ENCODE data around the gene CCT3. TPM values are rescaled to one million over a fixed set of nuclear protein-coding genes. Genes with fewer than 3 reads are reported as not detected.
"Not testable (repeated sequence)": the region's sequence is repeated elsewhere in the genome, so short reads cannot be mapped to it uniquely, and the experiment has no call there.

Gene CCT3
- total and polyA plus RNA-seq, 5 donors, result 125 to 151 (median 129) TPM

- 91% methylated on average over 13 of the region's 13 CpGs for WGBS
- H3K4me3 ChIP-seq (ENCODE audit: low read length); ATAC-seq; H3K9me3 ChIP-seq (ENCODE audit: control insufficient read depth, low read length); DNase-seq; H3K27me3 ChIP-seq (ENCODE audit: control insufficient read depth, insufficient read depth); H3K4me1 ChIP-seq (ENCODE audit: control insufficient read depth, insufficient read depth, low read length); intact Hi-C loops (cut with DNase I); H3K27ac ChIP-seq (ENCODE audit: low read length): not testable (repeated sequence)
Observed at GRCh38 chr1:156352481-156352880, 14.4 kb upstream of the CCT3 start.

GRCh38 chr1:156347331-156347730, 9.2 kb upstream of the CCT3 start:
- Histone ChIP-seq H3K9me3 (ENCODE audit: control insufficient read depth, low read length) (no peaks in the 10 kb centered on the region), H3K4me3 (ENCODE audit: low read length) (no peak overlapping the region), H3K27me3 (ENCODE audit: control insufficient read depth, insufficient read depth) (no peaks in the 10 kb centered on the region), H3K4me1 (ENCODE audit: control insufficient read depth, insufficient read depth, low read length) (no peaks in the 10 kb centered on the region), H3K27ac (ENCODE audit: low read length) (no peak overlapping the region)
- intact Hi-C loops (cut with DNase I), result no loop called here
- ATAC-seq (no peak), DNase-seq (no peak)
- WGBS, result 49% methylated on average over 4 of the region's 4 CpGs

GRCh38 chr1:156346636-156347035, 8.5 kb upstream of the CCT3 start:
- Histone ChIP-seq H3K27ac (ENCODE audit: low read length) (no peak overlapping the region), H3K4me3 (ENCODE audit: low read length) (no peak overlapping the region), H3K4me1 (ENCODE audit: control insufficient read depth, insufficient read depth, low read length) (no peaks in the 10 kb centered on the region), H3K27me3 (ENCODE audit: control insufficient read depth, insufficient read depth) (no peaks in the 10 kb centered on the region), H3K9me3 (ENCODE audit: control insufficient read depth, low read length) (no peaks in the 10 kb centered on the region)
- no peak for ATAC-seq
- DNase-seq, result no peak
- 47% methylated on average over 2 of the region's 2 CpGs for WGBS
- intact Hi-C loops (cut with DNase I), result no loop called here

- ATAC-seq; intact Hi-C loops (cut with DNase I): not testable (repeated sequence)
Observed at GRCh38 chr1:156346035-156346434, 7.9 kb upstream of the CCT3 start.

GRCh38 chr1:156344409-156344808, 6.3 kb upstream of the CCT3 start:
- Histone ChIP-seq H3K9me3 (ENCODE audit: control insufficient read depth, low read length) (no peaks in the 10 kb centered on the region), H3K4me3 (ENCODE audit: low read length) (no peak overlapping the region)
- 66% methylated on average over 3 of the region's 3 CpGs for WGBS

More at GRCh38 chr1:156346035-156346434, 7.9 kb upstream of the CCT3 start:
- H3K4me3 ChIP-seq (ENCODE audit: low read length); H3K27me3 ChIP-seq (ENCODE audit: control insufficient read depth, insufficient read depth); H3K9me3 ChIP-seq (ENCODE audit: control insufficient read depth, low read length); DNase-seq; H3K27ac ChIP-seq (ENCODE audit: low read length); H3K4me1 ChIP-seq (ENCODE audit: control insufficient read depth, insufficient read depth, low read length): not testable (repeated sequence)
- WGBS, result 82% methylated on average over 2 of the region's 2 CpGs

GRCh38 chr1:156342166-156342955, 4.3 kb upstream of the CCT3 start:
- H3K4me3 ChIP-seq (ENCODE audit: low read length), result no peak overlapping the region
- H3K27me3 ChIP-seq (ENCODE audit: control insufficient read depth, insufficient read depth), result no peaks in the 10 kb centered on the region
- DNase-seq, result no peak
- WGBS, result 76% methylated on average over 1 of the region's 1 CpG
- no peaks in the 10 kb centered on the region for H3K9me3 ChIP-seq (ENCODE audit: control insufficient read depth, low read length)
- intact Hi-C loops (cut with DNase I), result no loop called here
- H3K27ac ChIP-seq (ENCODE audit: low read length), result no peak overlapping the region
- no peaks in the 10 kb centered on the region for H3K4me1 ChIP-seq (ENCODE audit: control insufficient read depth, insufficient read depth, low read length)
- ATAC-seq, result no peak

More at GRCh38 chr1:156344409-156344808, 6.3 kb upstream of the CCT3 start:
- intact Hi-C loops (cut with DNase I), result no loop called here
- Histone ChIP-seq H3K4me1 (ENCODE audit: control insufficient read depth, insufficient read depth, low read length) (no peaks in the 10 kb centered on the region), H3K27me3 (ENCODE audit: control insufficient read depth, insufficient read depth) (no peaks in the 10 kb centered on the region), H3K27ac (ENCODE audit: low read length) (no peak overlapping the region)
- ATAC-seq (no peak), DNase-seq (no peak)

- intact Hi-C loops (cut with DNase I), result no loop called here
- peak in 1 of 2 donors; percentile 5 for ATAC-seq
Observed at GRCh38 chr1:156337888-156338179, 258 bp downstream of the CCT3 start.

GRCh38 chr1:156337052-156337887, 822 bp downstream of the CCT3 start:
- ATAC-seq, result no peak
- DNase-seq, result peak in 1 of 3 donors; percentile 58
- 31% methylated on average over 34 of the region's 34 CpGs for WGBS
- Histone ChIP-seq H3K4me1 (ENCODE audit: control insufficient read depth, insufficient read depth, low read length) (peaks cover 5% of the 10 kb centered on the region), H3K27me3 (ENCODE audit: control insufficient read depth, insufficient read depth) (no peaks in the 10 kb centered on the region), H3K4me3 (ENCODE audit: low read length) (peak overlapping the region; percentile 87), H3K27ac (ENCODE audit: low read length) (peak overlapping the region; percentile 83), H3K9me3 (ENCODE audit: control insufficient read depth, low read length) (no peaks in the 10 kb centered on the region)
- intact Hi-C loops (cut with DNase I), result no loop called here

More at GRCh38 chr1:156337888-156338179, 258 bp downstream of the CCT3 start:
- DNase-seq, result peak in 2 of 3 donors; percentile 56 to 59
- Histone ChIP-seq H3K4me3 (ENCODE audit: low read length) (peak overlapping the region; percentile 87), H3K9me3 (ENCODE audit: control insufficient read depth, low read length) (no peaks in the 10 kb centered on the region), H3K4me1 (ENCODE audit: control insufficient read depth, insufficient read depth, low read length) (peaks cover 5% of the 10 kb centered on the region), H3K27ac (ENCODE audit: low read length) (peak overlapping the region; percentile 83), H3K27me3 (ENCODE audit: control insufficient read depth, insufficient read depth) (no peaks in the 10 kb centered on the region)
- under 1% methylated on average over 14 of the region's 14 CpGs for WGBS

GRCh38 chr1:156336242-156336641, 1.9 kb downstream of the CCT3 start:
- H3K9me3 ChIP-seq (ENCODE audit: control insufficient read depth, low read length), result no peaks in the 10 kb centered on the region
- WGBS, result 88% methylated on average over 4 of the region's 4 CpGs
- H3K4me1 ChIP-seq (ENCODE audit: control insufficient read depth, insufficient read depth, low read length), result peaks cover 5% of the 10 kb centered on the region
- intact Hi-C loops (cut with DNase I), result no loop called here
- peak overlapping the region; percentile 87 for H3K4me3 ChIP-seq (ENCODE audit: low read length)
- no peak overlapping the region for H3K27ac ChIP-seq (ENCODE audit: low read length)
- H3K27me3 ChIP-seq (ENCODE audit: control insufficient read depth, insufficient read depth), result no peaks in the 10 kb centered on the region
- DNase-seq (no peak), ATAC-seq (no peak)

GRCh38 chr1:156323179-156323578, 14.9 kb downstream of the CCT3 start:
- H3K27me3 ChIP-seq (ENCODE audit: control insufficient read depth, insufficient read depth); H3K4me3 ChIP-seq (ENCODE audit: low read length); ATAC-seq; intact Hi-C loops (cut with DNase I); DNase-seq; H3K27ac ChIP-seq (ENCODE audit: low read length); H3K9me3 ChIP-seq (ENCODE audit: control insufficient read depth, low read length); H3K4me1 ChIP-seq (ENCODE audit: control insufficient read depth, insufficient read depth, low read length): not testable (repeated sequence)
- 94% methylated on average over 9 of the region's 9 CpGs for WGBS

GRCh38 chr1:156320560-156320959, 17.5 kb downstream of the CCT3 start:
- 79% methylated on average over 3 of the region's 3 CpGs for WGBS
- Histone ChIP-seq H3K4me3 (ENCODE audit: low read length) (no peak overlapping the region), H3K27me3 (ENCODE audit: control insufficient read depth, insufficient read depth) (no peaks in the 10 kb centered on the region), H3K27ac (ENCODE audit: low read length) (no peak overlapping the region), H3K4me1 (ENCODE audit: control insufficient read depth, insufficient read depth, low read length) (no peaks in the 10 kb centered on the region), H3K9me3 (ENCODE audit: control insufficient read depth, low read length) (no peaks in the 10 kb centered on the region)
- intact Hi-C loops (cut with DNase I), result no loop called here
- ATAC-seq (no peak), DNase-seq (no peak)
